ENCODE measurements around the gene MEGF11.

GRCh38 chr15:66111363-66111762 is 142.2 kb downstream of the MEGF11 start:
- TF ChIP-seq ZFX (IDR thresholded peaks at IDR 0.05) (no peak), CTCF (IDR thresholded peaks at IDR 0.05 in 2 of 3, conservative IDR thresholded peaks at IDR 0.05 in 1 of 3; ENCODE audit: borderline replicate concordance in 1 of 3, insufficient read depth in 1 of 3, low read depth in 2 of 3, low read length in 2 of 3) (no peak), EGR1 (IDR thresholded peaks at IDR 0.05; ENCODE audit: low read depth) (no peak), REST (IDR thresholded peaks at IDR 0.05; ENCODE audit: low read depth) (no peak)
